Ovary (tissue), 9 donors: ENCODE data around the gene ABCC11. TPM values are rescaled to one million over a fixed set of nuclear protein-coding genes. Genes with fewer than 3 reads are reported as not detected.

Experiments used
- DNase-seq, 5 donors: peaks; one replicate each; pipeline ENCODE4 v3.0.0-alpha.2; 2019 to 2020
- H3K27ac ChIP-seq, 2 donors: fragments of 200-600 bp; one replicate each; pipeline versions ENCODE4 v1.5.1 to v1.8.0; 2019 to 2022
- H3K27me3 ChIP-seq: fragments of 200-600 bp; one replicate; pipeline ENCODE4 v1.8.0; 2022
- H3K36me3 ChIP-seq: fragments of 200-600 bp; sonication (generic); one replicate; pipeline ENCODE4 v1.5.1; 2019
- H3K4me1 ChIP-seq: one replicate; pipeline ENCODE4 v1.8.1; 2013; ENCODE audit warnings: mild to moderate bottlenecking, moderate library complexity; ENCODE audit not compliant: insufficient read depth
- H3K4me3 ChIP-seq: fragments of 200-600 bp; sonication (generic); one replicate; pipeline ENCODE4 v1.5.1; 2017
- H3K9me3 ChIP-seq, 2 donors: fragments of 200-600 bp in 1 of 2; sonication (generic) in 1 of 2; one replicate each; pipeline versions ENCODE4 v1.5.1 to v1.8.1; 2013 to 2019; ENCODE audit warnings: mild to moderate bottlenecking in 1 of 2, moderate library complexity in 1 of 2
- EP300 ChIP-seq: sonication (generic); formaldehyde crosslinking; IDR thresholded peaks from one replicate; pipeline ENCODE4 v1.6.1; 2017; ENCODE audit warnings: antibody characterized with exemption
- POLR2A ChIP-seq: fragments of 450-650 bp; IDR thresholded peaks from one replicate; pipeline ENCODE4 v1.6.1; 2017; ENCODE audit warnings: antibody characterized with exemption, mild to moderate bottlenecking, moderate library complexity
- WGBS, 3 donors: extraction: QIAGEN DNeasy Blood & Tissue Kit in 1 of 3; methylation state at CpG; one replicate each; pipeline versions ENCODE4 v1.1.5 to v1.1.7; 2013 to 2017; 5-methylcytosine and 5-hydroxymethylcytosine counted together
- intact Hi-C, 4 donors: fragments of 100-400 bp; cut with DNase I; formaldehyde crosslinking; loops; one replicate each; pipeline versions ENCODE4 v1.11.0 to v1.15.1; 2022 to 2023
- polyA plus RNA-seq, 2 donors: library from polyadenylated mRNA; stranded (reverse); fragments of 200-250 nt in 1 of 2; fragments of 350-450 nt in 1 of 2; fragmentation: Illumina TruSeq in 1 of 2; extraction: RNeasy Lipid Tissue Mini Kit (QIAGEN cat#74804) in 1 of 2; gene quantifications; one replicate each; pipeline ENCODE4 v1.2.3, GENCODE V29; 2013 to 2014
- total RNA-seq, 7 donors: library from RNA; depleted of rRNA in 2 of 7; stranded (reverse); fragments of >200 nt in 2 of 7; fragmentation: NEBNext Ultra II Directional in 3 of 7; extraction: Animal tissue kit (Norgen Biotek cat#: 25700) in 3 of 7; gene quantifications; one replicate each; pipeline versions ENCODE4 v1.1.0 to v1.2.4, GENCODE V29; 2016 to 2023
- TF ChIP-seq, protein P1 (sequence below), 3 donors: fragments of 450-650 bp in 2 of 3; fragments of 200-600 bp in 1 of 3; IDR thresholded peaks; one replicate each; pipeline versions ENCODE4 v1.5.1 to v1.8.0; 2016 to 2022; ENCODE audit warnings: antibody characterized with exemption in 3 of 3, mild to moderate bottlenecking in 1 of 3
- donor health status: DM: no; HTN: no; CAD: no; lungs with moderate emphysema.
- donor health status: DM: no; HTN: no; CAD: no.
- donor health status: Bipolar disorder and iron deficiency.
- donor health status: DM: yes; HTN: yes; CAD: no.
- donor health status: DM: no; HTN: no; CAD: no.
- donor health status: DM: yes; HTN: yes; CAD: no.

The ABCC11 gene
- total and polyA plus RNA-seq, 9 donors, result 0.07 to 5.2 (median 0.22) TPM; not detected in 3

GRCh38 chr16:48282636-48283263, 35.4 kb upstream of the ABCC11 start:
- Histone ChIP-seq H3K36me3 (no peaks in the 10 kb centered on the region), H3K4me1 (peaks cover 4% of the 10 kb centered on the region), H3K4me3 (no peak overlapping the region), H3K9me3 (peaks cover 0 to 6% of the 10 kb centered on the region in 2 donors), H3K27me3 (no peaks in the 10 kb centered on the region), H3K27ac (no peak overlapping the region)
- WGBS, 3 donors, result 40 to 57% (median 51%) methylated on average over 2 of the region's 2 CpGs
- intact Hi-C loops, result no loop called here
- TF ChIP-seq, protein P1, sequence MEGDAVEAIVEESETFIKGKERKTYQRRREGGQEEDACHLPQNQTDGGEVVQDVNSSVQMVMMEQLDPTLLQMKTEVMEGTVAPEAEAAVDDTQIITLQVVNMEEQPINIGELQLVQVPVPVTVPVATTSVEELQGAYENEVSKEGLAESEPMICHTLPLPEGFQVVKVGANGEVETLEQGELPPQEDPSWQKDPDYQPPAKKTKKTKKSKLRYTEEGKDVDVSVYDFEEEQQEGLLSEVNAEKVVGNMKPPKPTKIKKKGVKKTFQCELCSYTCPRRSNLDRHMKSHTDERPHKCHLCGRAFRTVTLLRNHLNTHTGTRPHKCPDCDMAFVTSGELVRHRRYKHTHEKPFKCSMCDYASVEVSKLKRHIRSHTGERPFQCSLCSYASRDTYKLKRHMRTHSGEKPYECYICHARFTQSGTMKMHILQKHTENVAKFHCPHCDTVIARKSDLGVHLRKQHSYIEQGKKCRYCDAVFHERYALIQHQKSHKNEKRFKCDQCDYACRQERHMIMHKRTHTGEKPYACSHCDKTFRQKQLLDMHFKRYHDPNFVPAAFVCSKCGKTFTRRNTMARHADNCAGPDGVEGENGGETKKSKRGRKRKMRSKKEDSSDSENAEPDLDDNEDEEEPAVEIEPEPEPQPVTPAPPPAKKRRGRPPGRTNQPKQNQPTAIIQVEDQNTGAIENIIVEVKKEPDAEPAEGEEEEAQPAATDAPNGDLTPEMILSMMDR (IDR thresholded peaks at IDR 0.05), result no peak
- TF ChIP-seq POLR2A (no peak), EP300 (no peak)
- no peak for DNase-seq

GRCh38 chr16:48280546-48280945, 33.2 kb upstream of the ABCC11 start:
- Histone ChIP-seq H3K4me1 (peaks cover 4% of the 10 kb centered on the region), H3K9me3 (no peaks in the 10 kb centered on the region), H3K27ac (no peak overlapping the region), H3K4me3 (no peak overlapping the region), H3K36me3 (no peaks in the 10 kb centered on the region), H3K27me3 (no peaks in the 10 kb centered on the region)
- no peak for DNase-seq
- TF ChIP-seq POLR2A (no peak), EP300 (no peak)
- TF ChIP-seq, protein P1 (IDR thresholded peaks at IDR 0.05), result no peak
- WGBS, 3 donors, result 93 to 95% (median 94%) methylated on average over 2 of the region's 2 CpGs
- intact Hi-C loops, result no loop called here

DNA sequence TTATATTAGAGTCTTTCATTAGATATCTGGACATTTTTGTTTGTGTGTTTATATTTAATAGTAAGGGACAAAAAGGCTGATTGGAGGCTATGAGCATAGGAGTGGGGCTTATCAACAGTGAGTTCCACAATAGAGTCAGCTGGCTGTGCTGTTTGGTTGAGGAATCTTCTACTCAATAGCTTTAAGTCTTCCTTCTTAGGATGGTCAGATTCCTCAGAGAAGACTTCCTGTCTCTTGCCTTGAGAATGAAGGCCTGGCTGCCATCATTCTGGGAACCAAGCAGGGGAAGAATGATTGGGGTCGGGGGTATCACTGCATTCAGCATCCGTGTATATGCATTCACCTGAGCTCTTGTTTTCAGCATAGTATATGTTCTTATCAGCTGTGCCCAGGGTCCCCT, 31.9 kb upstream of the ABCC11 start:
- H3K4me1 ChIP-seq, result peaks cover 4% of the 10 kb centered on the region
- WGBS, 3 donors, result 67 to 73% (median 70%) methylated on average over 2 of the region's 2 CpGs
- H3K4me3 ChIP-seq, result no peak overlapping the region
- TF ChIP-seq POLR2A (no peak), EP300 (no peak)
- TF ChIP-seq, protein P1 (IDR thresholded peaks at IDR 0.05), result no peak
- H3K36me3 ChIP-seq, result no peaks in the 10 kb centered on the region
- no peak for DNase-seq
- intact Hi-C loops, result no loop called here
- no peak overlapping the region for H3K27ac ChIP-seq
- no peaks in the 10 kb centered on the region for H3K9me3 ChIP-seq
- no peaks in the 10 kb centered on the region for H3K27me3 ChIP-seq

DNA sequence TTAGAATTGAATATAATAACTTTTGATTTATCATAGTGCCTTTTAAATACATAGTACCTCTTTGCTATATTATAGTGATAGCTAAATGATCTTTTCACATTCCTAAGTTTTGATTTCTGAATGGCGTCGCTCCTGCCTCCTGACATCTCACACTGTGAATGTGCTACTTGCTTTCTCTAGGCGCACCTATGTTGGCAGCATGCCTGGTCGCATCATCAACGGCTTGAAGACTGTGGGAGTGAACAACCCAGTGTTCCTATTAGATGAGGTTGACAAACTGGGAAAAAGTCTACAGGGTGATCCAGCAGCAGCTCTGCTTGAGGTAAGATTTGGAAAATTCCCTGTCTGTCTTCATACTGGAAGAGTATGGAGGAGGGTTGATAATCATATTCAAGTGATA, 29.8 kb upstream of the ABCC11 start:
- H3K9me3 ChIP-seq, result no peaks in the 10 kb centered on the region
- WGBS, 3 donors, result 81 to 85% (median 83%) methylated on average over 5 of the region's 5 CpGs
- no peaks in the 10 kb centered on the region for H3K36me3 ChIP-seq
- DNase-seq, result peak in 1 of 5 donors; percentile 41
- TF ChIP-seq POLR2A, result no peak
- TF ChIP-seq, protein P1 (IDR thresholded peaks at IDR 0.05), result no peak
- no peak for TF ChIP-seq EP300
- H3K4me3 ChIP-seq, result no peak overlapping the region
- no peak overlapping the region for H3K27ac ChIP-seq
- no peaks in the 10 kb centered on the region for H3K27me3 ChIP-seq
- peaks cover 4% of the 10 kb centered on the region for H3K4me1 ChIP-seq
- intact Hi-C loops, result no loop called here
